Activated CD4-positive, alpha-beta T cell treated with anti-CD3 and anti-CD28 coated beads, Interleukin-2, amount 10 ng/mL, durations not matched to agents 7 days and 5 days (primary cell): ENCODE results near the gene KRTAP17-1. TPM values are rescaled to one million over a fixed set of nuclear protein-coding genes. Genes with fewer than 3 reads are reported as not detected.
"Not testable (repeated sequence)": the region's sequence is repeated elsewhere in the genome, so short reads cannot be mapped to it uniquely, and the experiment has no call there.

Experiments used
- CTCF ChIA-PET: fragments of 350-600 bp; sonication (Branson Sonifier 250); formaldehyde crosslinking; loops from one replicate; lab custom pipeline; 2021; ENCODE audit warnings: antibody characterized with exemption; lab: Charles Lee
- POLR2A ChIA-PET: fragments of 350-600 bp; sonication (Branson Sonifier 250); formaldehyde crosslinking; loops from one replicate; lab custom pipeline; 2021; ENCODE audit warnings: antibody characterized with exemption; lab: Charles Lee
- DNase-seq: peaks from one replicate; pipeline ENCODE4 v3.0.0-alpha.2; 2020
- H3K27ac Mint-ChIP-seq: one replicate; pipeline ENCODE4 v1.8.0; 2021; ENCODE audit warnings: mild to moderate bottlenecking, moderate library complexity, mixed read lengths
- H3K27me3 Mint-ChIP-seq: one replicate; pipeline ENCODE4 v1.8.0; 2021; ENCODE audit warnings: mixed read lengths
- H3K36me3 Mint-ChIP-seq: one replicate; pipeline ENCODE4 v1.8.0; 2021; ENCODE audit warnings: low read depth, mixed read lengths
- H3K4me1 Mint-ChIP-seq: one replicate; pipeline ENCODE4 v1.8.0; 2021; ENCODE audit warnings: mixed read lengths
- H3K4me3 Mint-ChIP-seq: one replicate; pipeline ENCODE4 v1.8.0; 2021; ENCODE audit warnings: mild to moderate bottlenecking, moderate library complexity, mixed read lengths
- H3K9me3 Mint-ChIP-seq: one replicate; pipeline ENCODE4 v1.8.0; 2021; ENCODE audit warnings: mixed read lengths
- total RNA-seq, 2 experiments: library from RNA; stranded (reverse); gene quantifications; one replicate each; pipeline ENCODE4 v1.2.3, GENCODE V29; 2021

The KRTAP17-1 gene, protein sequence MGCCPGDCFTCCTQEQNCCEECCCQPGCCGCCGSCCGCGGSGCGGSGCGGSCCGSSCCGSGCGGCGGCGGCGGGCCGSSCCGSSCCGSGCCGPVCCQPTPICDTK
- total RNA-seq: not detected

DNA sequence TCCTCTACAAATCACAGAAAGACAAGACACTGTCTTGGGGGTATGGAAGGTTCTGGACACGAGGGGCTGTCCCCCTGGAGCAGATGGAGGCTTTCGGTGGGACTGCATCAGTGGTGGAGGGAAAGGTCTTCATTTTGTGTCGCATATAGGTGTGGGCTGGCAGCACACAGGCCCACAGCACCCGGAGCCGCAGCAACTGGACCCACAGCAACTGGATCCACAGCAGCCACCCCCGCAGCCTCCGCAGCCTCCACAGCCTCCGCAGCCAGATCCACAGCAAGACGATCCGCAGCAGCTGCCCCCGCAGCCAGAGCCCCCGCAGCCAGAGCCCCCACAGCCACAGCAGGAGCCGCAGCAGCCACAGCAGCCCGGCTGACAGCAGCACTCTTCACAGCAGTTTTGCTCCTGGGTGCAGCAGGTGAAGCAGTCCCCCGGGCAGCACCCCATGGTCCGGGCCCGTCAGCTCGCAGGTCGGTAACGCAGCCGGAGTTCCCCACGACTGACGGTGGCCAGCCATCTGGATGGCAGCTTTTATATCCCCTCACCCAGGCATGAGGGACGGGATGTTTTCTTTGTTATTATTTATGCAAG is at the start of gene KRTAP17-1:
TSS of gene KRTAP17-1 (minus strand) at position 507 of the 591 bp plus-strand sequence. CDS start at position 447, 60 bp downstream.
- Mint-ChIP-seq H3K9me3 (peaks cover 13% of the 10 kb centered on the region), H3K27me3 (peaks cover 4% of the 10 kb centered on the region), H3K27ac (no peak within 1 kb of the TSS), H3K36me3 (peaks cover 8% of the 10 kb centered on the region), H3K4me1 (peaks cover 15% of the 10 kb centered on the region), H3K4me3 (no peak within 1 kb of the TSS)
- CTCF ChIA-PET: no interaction called here
- POLR2A ChIA-PET: no interaction called here
- DNase-seq: no peak

DNA sequence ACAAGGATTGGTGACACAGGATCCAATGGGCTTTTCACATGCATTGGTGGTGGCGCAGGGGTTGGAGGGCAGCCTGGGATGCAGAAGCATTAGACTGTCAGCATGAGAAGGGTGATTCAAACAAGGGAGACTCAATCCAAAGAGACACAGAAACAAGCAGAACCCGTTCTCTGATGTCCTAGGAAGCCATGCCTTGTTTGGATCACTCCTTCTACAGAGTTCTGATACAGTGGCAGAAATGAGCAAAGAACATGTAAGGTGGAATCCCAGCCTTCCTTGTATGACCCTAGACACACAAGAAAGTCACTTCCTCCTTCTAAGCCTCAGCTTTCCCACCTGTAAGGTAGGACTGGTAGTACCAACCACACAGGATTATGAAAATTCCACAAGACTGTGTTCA is 48.4 kb upstream of the KRTAP17-1 start:
- no peaks in the 10 kb centered on the region for H3K9me3 Mint-ChIP-seq
- H3K4me3 Mint-ChIP-seq: no peak overlapping the region
- no peak for DNase-seq
- ChIA-PET POLR2A (no interaction called here), CTCF (no interaction called here)
- no peaks in the 10 kb centered on the region for H3K27me3 Mint-ChIP-seq
- H3K27ac Mint-ChIP-seq: no peak overlapping the region
- peaks cover 2% of the 10 kb centered on the region for H3K4me1 Mint-ChIP-seq
- no peaks in the 10 kb centered on the region for H3K36me3 Mint-ChIP-seq

GRCh38 chr17:41360296-41360995 is 44.9 kb upstream of the KRTAP17-1 start:
- ChIA-PET POLR2A (no interaction called here), CTCF (interaction anchor here (0.6 to 1.5 kb wide), 2 partner anchors 107 to 302 kb away, joined by 3 read pairs; no protein-coding TSS in a partner anchor)
- H3K9me3 Mint-ChIP-seq: no peaks in the 10 kb centered on the region
- no peak overlapping the region for H3K27ac Mint-ChIP-seq
- H3K36me3 Mint-ChIP-seq: no peaks in the 10 kb centered on the region
- peaks cover 2% of the 10 kb centered on the region for H3K4me1 Mint-ChIP-seq
- peaks cover 3% of the 10 kb centered on the region for H3K27me3 Mint-ChIP-seq
- no peak overlapping the region for H3K4me3 Mint-ChIP-seq
- no peak for DNase-seq

GRCh38 chr17:41354536-41354935 is 39.0 kb upstream of the KRTAP17-1 start:
- CTCF ChIA-PET: interaction anchor here (1.8 kb wide), 1 partner anchor 27 kb away, joined by 4 read pairs; the partner anchor contains the start of gene KRT34
- no peaks in the 10 kb centered on the region for H3K36me3 Mint-ChIP-seq

DNA sequence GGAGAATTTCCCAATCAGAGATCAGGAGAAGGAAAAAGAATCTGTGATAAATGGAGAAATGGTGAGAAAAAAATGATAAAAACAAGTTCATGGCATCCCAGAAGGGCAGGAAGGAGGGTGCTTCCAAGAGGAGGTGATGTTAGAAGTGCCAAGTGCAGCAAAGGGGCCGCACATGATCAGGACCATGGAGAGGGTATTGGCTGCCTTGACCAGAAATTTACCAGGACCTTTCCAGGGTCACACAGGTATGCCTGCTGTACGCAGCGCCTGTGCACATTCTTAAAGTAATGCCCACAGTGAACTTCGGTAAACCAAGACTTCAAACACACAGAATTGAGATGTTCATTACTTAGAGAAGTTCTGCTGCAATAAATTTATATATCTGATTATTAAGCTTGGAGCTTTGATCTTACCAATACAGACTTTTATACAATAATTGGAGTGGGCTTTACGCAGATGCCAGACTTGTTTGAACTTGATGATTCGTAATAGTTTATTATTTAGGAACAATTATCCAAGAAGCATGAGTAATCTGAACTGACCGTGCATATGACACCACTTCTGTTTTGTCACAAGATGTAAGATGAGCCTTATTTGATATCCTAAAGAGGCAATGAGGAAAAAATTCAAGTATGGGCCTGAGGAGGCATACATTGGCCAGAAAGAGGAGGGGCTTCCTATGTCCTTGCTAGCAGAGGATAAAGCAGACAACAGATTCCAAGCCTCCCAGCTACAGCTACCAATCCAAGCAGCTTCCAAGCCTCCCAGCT is 37.3 kb upstream of the KRTAP17-1 start:
- H3K9me3 Mint-ChIP-seq: no peaks in the 10 kb centered on the region
- CTCF ChIA-PET: no interaction called here

More at GRCh38 chr17:41354536-41354935, 39.0 kb upstream of the KRTAP17-1 start:
- H3K27ac Mint-ChIP-seq: no peak overlapping the region
- no peaks in the 10 kb centered on the region for H3K9me3 Mint-ChIP-seq
- H3K4me1 Mint-ChIP-seq: peaks cover 7% of the 10 kb centered on the region
- H3K4me3 Mint-ChIP-seq: no peak overlapping the region
- H3K27me3 Mint-ChIP-seq: peaks cover 9% of the 10 kb centered on the region
- DNase-seq: no peak
- POLR2A ChIA-PET: no interaction called here

DNA sequence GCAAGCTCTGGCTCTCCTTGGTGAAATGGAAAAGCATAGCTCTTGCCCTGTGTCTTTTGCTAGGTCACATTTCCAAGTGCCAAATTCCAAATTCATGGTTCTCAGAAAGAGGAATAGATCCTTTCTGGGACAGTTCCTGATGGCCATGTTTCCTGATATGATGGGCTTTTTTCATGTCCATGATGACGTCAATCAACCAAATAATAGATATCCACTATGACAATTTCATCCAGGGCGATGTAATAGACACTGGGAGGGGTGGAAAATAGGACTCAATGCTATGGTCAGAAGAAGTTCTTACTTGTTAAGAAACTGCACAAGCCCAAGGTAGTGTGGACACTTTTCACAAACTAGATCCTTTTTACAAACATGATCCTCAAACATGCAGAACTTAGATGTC is 35.7 kb upstream of the KRTAP17-1 start:
- H3K27me3 Mint-ChIP-seq: peaks cover 6% of the 10 kb centered on the region
- ChIA-PET POLR2A (no interaction called here), CTCF (interaction anchor here (1.7 to 1.9 kb wide), 2 partner anchors 29 to 42 kb away, joined by 3 to 6 read pairs; partner anchors contain the start of gene KRTAP16-1)
- H3K4me3 Mint-ChIP-seq: no peak overlapping the region
- H3K27ac Mint-ChIP-seq: no peak overlapping the region
- no peak for DNase-seq
- H3K4me1 Mint-ChIP-seq: peaks cover 7% of the 10 kb centered on the region
- H3K36me3 Mint-ChIP-seq: no peaks in the 10 kb centered on the region
- no peaks in the 10 kb centered on the region for H3K9me3 Mint-ChIP-seq

More for the DNA sequence above, 37.3 kb upstream of the KRTAP17-1 start:
- Mint-ChIP-seq H3K27me3 (peaks cover 9% of the 10 kb centered on the region), H3K27ac (no peak overlapping the region), H3K4me1 (peaks cover 7% of the 10 kb centered on the region), H3K36me3 (no peaks in the 10 kb centered on the region), H3K4me3 (no peak overlapping the region)
- POLR2A ChIA-PET: no interaction called here
- DNase-seq: no peak

GRCh38 chr17:41350381-41350878 is 34.9 kb upstream of the KRTAP17-1 start, which contains the start of gene KRT33A:
Gene KRT33A, minus strand, starts transcription at chr17:41350828. Its CDS starts 61 bp downstream, at chr17:41350767.
- POLR2A ChIA-PET, DNase-seq, H3K27me3 Mint-ChIP-seq, H3K36me3 Mint-ChIP-seq, H3K4me3 Mint-ChIP-seq, H3K4me1 Mint-ChIP-seq, H3K9me3 Mint-ChIP-seq, H3K27ac Mint-ChIP-seq: not testable (repeated sequence)
- CTCF ChIA-PET: interaction anchor here (1.3 to 1.9 kb wide), 3 partner anchors 19 to 41 kb away, joined by 3 to 6 read pairs (median 3); partner anchors contain the start of gene KRTAP16-1

- peaks cover 10% of the 10 kb centered on the region for H3K4me1 Mint-ChIP-seq
- no peak for DNase-seq
- H3K27ac Mint-ChIP-seq: no peak overlapping the region
- peaks cover 10% of the 10 kb centered on the region for H3K27me3 Mint-ChIP-seq
- peaks cover 8% of the 10 kb centered on the region for H3K9me3 Mint-ChIP-seq
- peaks cover 9% of the 10 kb centered on the region for H3K36me3 Mint-ChIP-seq
- POLR2A ChIA-PET: interaction anchor here (0.6 kb wide), 1 partner anchor 96 kb away, joined by 3 read pairs; no protein-coding TSS in a partner anchor
- CTCF ChIA-PET: interaction anchor here (1.0 to 1.2 kb wide), 3 partner anchors 15 to 200 kb away, joined by 3 to 6 read pairs (median 3); no protein-coding TSS in a partner anchor
- H3K4me3 Mint-ChIP-seq: no peak overlapping the region
Observed at GRCh38 chr17:41347869-41348760, 32.6 kb upstream of the KRTAP17-1 start.

DNA sequence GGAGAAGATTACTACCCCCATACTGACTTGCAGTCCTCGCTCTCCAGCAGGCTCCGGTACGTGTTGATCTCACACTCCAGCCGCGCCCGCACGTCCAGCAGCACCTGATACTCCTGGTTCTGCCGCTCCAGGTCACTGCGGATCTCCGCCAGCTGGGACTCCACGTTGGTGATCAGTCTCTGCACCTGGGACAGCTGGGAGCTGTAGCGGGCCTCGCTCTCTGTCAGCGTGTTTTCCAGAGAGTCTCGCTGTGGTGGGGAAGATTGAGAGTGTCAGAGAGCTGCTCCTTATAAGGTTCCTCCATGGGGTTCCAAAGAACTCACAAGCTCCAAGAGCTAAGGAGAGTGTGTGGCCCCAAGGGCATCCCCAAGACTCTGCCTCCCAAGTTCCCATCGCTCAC is 30.9 kb upstream of the KRTAP17-1 start:
- H3K4me3 Mint-ChIP-seq, POLR2A ChIA-PET: not testable (repeated sequence)
- CTCF ChIA-PET: interaction anchor here (1.1 kb wide), 1 partner anchor 10 kb away, joined by 3 read pairs; no protein-coding TSS in a partner anchor

GRCh38 chr17:41345992-41346391 is 30.5 kb upstream of the KRTAP17-1 start:
- peaks cover 24% of the 10 kb centered on the region for H3K4me1 Mint-ChIP-seq
- H3K4me3 Mint-ChIP-seq: no peak overlapping the region
- ChIA-PET CTCF (interaction anchor here (1.1 kb wide), 1 partner anchor 10 kb away, joined by 3 read pairs; no protein-coding TSS in a partner anchor), POLR2A (no interaction called here)
- DNase-seq: no peak
- H3K9me3 Mint-ChIP-seq: peaks cover 14% of the 10 kb centered on the region
- peaks cover 24% of the 10 kb centered on the region for H3K36me3 Mint-ChIP-seq
- peaks cover 8% of the 10 kb centered on the region for H3K27me3 Mint-ChIP-seq
- no peak overlapping the region for H3K27ac Mint-ChIP-seq

More for the DNA sequence above, 30.9 kb upstream of the KRTAP17-1 start:
- H3K27me3 Mint-ChIP-seq, H3K27ac Mint-ChIP-seq, DNase-seq: not testable (repeated sequence)
- Mint-ChIP-seq H3K36me3 (peaks cover 24% of the 10 kb centered on the region), H3K4me1 (peaks cover 21% of the 10 kb centered on the region), H3K9me3 (peaks cover 14% of the 10 kb centered on the region)

- Mint-ChIP-seq H3K4me1 (peaks cover 53% of the 10 kb centered on the region), H3K36me3 (peaks cover 29% of the 10 kb centered on the region), H3K27me3 (peaks cover 8% of the 10 kb centered on the region), H3K4me3 (no peak overlapping the region), H3K9me3 (peaks cover 14% of the 10 kb centered on the region), H3K27ac (peak overlapping the region; percentile 25)
- CTCF ChIA-PET: no interaction called here
- DNase-seq: no peak
- POLR2A ChIA-PET: no interaction called here
Observed at GRCh38 chr17:41343029-41343428, 27.5 kb upstream of the KRTAP17-1 start.
